ENCODE data around the gene PRSS12. TPM values are rescaled to one million over a fixed set of nuclear protein-coding genes. Genes with fewer than 3 reads are reported as not detected.

Gene PRSS12
- total and polyA plus RNA-seq, 2 donors from 2014 or later = 0.54 to 1.1 TPM

- intact Hi-C loops (cut with DNase I) = no loop called here
- DNase-seq (no peak), FAIRE-seq (no peak)
- no peaks in the 10 kb centered on the region for H3K36me3 ChIP-seq (ENCODE audit: control insufficient read depth in 2 of 3, insufficient read depth in 3 of 3, low read length in 3 of 3)
- H3K27me3 ChIP-seq (ENCODE audit: control insufficient read depth, insufficient read depth, low read length) = no peaks in the 10 kb centered on the region
- no peak overlapping the region for H3K9ac ChIP-seq (ENCODE audit: low read length in 3 of 3)
- no peaks in the 10 kb centered on the region for H3K9me3 ChIP-seq (ENCODE audit: control insufficient read depth in 2 of 3, insufficient read depth in 1 of 3, low read length in 3 of 3)
- H3K4me1 ChIP-seq (ENCODE audit: control insufficient read depth in 2 of 3, insufficient read depth in 2 of 3, low read depth in 1 of 3, low read length in 3 of 3) = no peaks in the 10 kb centered on the region
- no peak overlapping the region for H3K27ac ChIP-seq (ENCODE audit: low read depth in 2 of 2, low read length in 2 of 2)
- no peak overlapping the region for H3K4me3 ChIP-seq (ENCODE audit: low read length in 3 of 3)
- no peak for TF ChIP-seq CTCF (IDR thresholded peaks at IDR 0.05; ENCODE audit: borderline replicate concordance, extremely low read depth, insufficient read depth)
Measured at GRCh38 chr4:118331352-118331751, 21.5 kb downstream of the PRSS12 start.

- no peak for FAIRE-seq
- intact Hi-C loops (cut with DNase I) = no loop called here
- H3K9me3 ChIP-seq (ENCODE audit: control insufficient read depth in 2 of 3, insufficient read depth in 1 of 3, low read length in 3 of 3) = no peaks in the 10 kb centered on the region
- H3K9ac ChIP-seq (ENCODE audit: low read length in 3 of 3) = no peak overlapping the region
- no peaks in the 10 kb centered on the region for H3K27me3 ChIP-seq (ENCODE audit: control insufficient read depth, insufficient read depth, low read length)
- no peaks in the 10 kb centered on the region for H3K4me1 ChIP-seq (ENCODE audit: control insufficient read depth in 2 of 3, insufficient read depth in 2 of 3, low read depth in 1 of 3, low read length in 3 of 3)
- DNase-seq = no peak
- H3K27ac ChIP-seq (ENCODE audit: low read depth in 2 of 2, low read length in 2 of 2) = no peak overlapping the region
- H3K4me3 ChIP-seq (ENCODE audit: low read length in 3 of 3) = no peak overlapping the region
- H3K36me3 ChIP-seq (ENCODE audit: control insufficient read depth in 2 of 3, insufficient read depth in 3 of 3, low read length in 3 of 3) = no peaks in the 10 kb centered on the region
- no peak for TF ChIP-seq CTCF (IDR thresholded peaks at IDR 0.05; ENCODE audit: borderline replicate concordance, extremely low read depth, insufficient read depth)
Measured at GRCh38 chr4:118329849-118330248, 23.0 kb downstream of the PRSS12 start.

GRCh38 chr4:118327554-118328241 is 25.1 kb downstream of the PRSS12 start:
- Histone ChIP-seq H3K36me3 (ENCODE audit: control insufficient read depth in 2 of 3, insufficient read depth in 3 of 3, low read length in 3 of 3) (no peaks in the 10 kb centered on the region), H3K27me3 (ENCODE audit: control insufficient read depth, insufficient read depth, low read length) (no peaks in the 10 kb centered on the region), H3K9me3 (ENCODE audit: control insufficient read depth in 2 of 3, insufficient read depth in 1 of 3, low read length in 3 of 3) (no peaks in the 10 kb centered on the region), H3K4me1 (ENCODE audit: control insufficient read depth in 2 of 3, insufficient read depth in 2 of 3, low read depth in 1 of 3, low read length in 3 of 3) (no peaks in the 10 kb centered on the region), H3K4me3 (ENCODE audit: low read length in 3 of 3) (no peak overlapping the region), H3K27ac (ENCODE audit: low read depth in 2 of 2, low read length in 2 of 2) (no peak overlapping the region), H3K9ac (ENCODE audit: low read length in 3 of 3) (no peak overlapping the region)
- intact Hi-C loops (cut with DNase I) = no loop called here
- no peak for TF ChIP-seq CTCF (IDR thresholded peaks at IDR 0.05; ENCODE audit: borderline replicate concordance, extremely low read depth, insufficient read depth)
- DNase-seq (peak in 2 of 5 donors; percentile 45 to 73), FAIRE-seq (no peak)

GRCh38 chr4:118326585-118326984 is 26.2 kb downstream of the PRSS12 start:
- Histone ChIP-seq H3K9me3 (ENCODE audit: control insufficient read depth in 2 of 3, insufficient read depth in 1 of 3, low read length in 3 of 3) (no peaks in the 10 kb centered on the region), H3K36me3 (ENCODE audit: control insufficient read depth in 2 of 3, insufficient read depth in 3 of 3, low read length in 3 of 3) (no peaks in the 10 kb centered on the region), H3K27me3 (ENCODE audit: control insufficient read depth, insufficient read depth, low read length) (no peaks in the 10 kb centered on the region), H3K4me3 (ENCODE audit: low read length in 3 of 3) (no peak overlapping the region), H3K4me1 (ENCODE audit: control insufficient read depth in 2 of 3, insufficient read depth in 2 of 3, low read depth in 1 of 3, low read length in 3 of 3) (no peaks in the 10 kb centered on the region), H3K27ac (ENCODE audit: low read depth in 2 of 2, low read length in 2 of 2) (no peak overlapping the region), H3K9ac (ENCODE audit: low read length in 3 of 3) (no peak overlapping the region)
- intact Hi-C loops (cut with DNase I) = no loop called here
- TF ChIP-seq CTCF (IDR thresholded peaks at IDR 0.05; ENCODE audit: borderline replicate concordance, extremely low read depth, insufficient read depth) = no peak
- no peak for DNase-seq
- FAIRE-seq = no peak

Measured in kidney (tissue), 14 donors.